AG09309 (cell line): Measurements from ENCODE around the gene SYT3.
"Not testable (repeated sequence)": the region's sequence is repeated elsewhere in the genome, so short reads cannot be mapped to it uniquely, and the experiment has no call there.

Experiments used
- DNase-seq: peaks from one replicate; pipeline ENCODE4 v3.0.0-alpha.2; 2010; ENCODE audit warnings: low read depth
- H3K4me3 ChIP-seq: 2 replicates; pipeline ENCODE4 v1.5.1; 2011; ENCODE audit warnings: mild to moderate bottlenecking, low read depth, low read length, moderate library complexity; ENCODE audit not compliant: control insufficient read depth
- CTCF ChIP-seq: IDR thresholded peaks from 2 replicates; pipeline ENCODE4 v1.5.1; 2011; ENCODE audit warnings: mild to moderate bottlenecking, low read depth, low read length, inconsistent platforms; ENCODE audit not compliant: insufficient read depth, control insufficient read depth; ENCODE audit errors: missing control alignments

The SYT3 gene

GRCh38 chr19:50580970-50581634 lies 58.6 kb downstream of the SYT3 start:
- DNase-seq = no peak

GRCh38 chr19:50580240-50580639 lies 59.4 kb downstream of the SYT3 start:
- TF ChIP-seq CTCF = no peak
- no peak for DNase-seq
- no peak overlapping the region for H3K4me3 ChIP-seq

More at GRCh38 chr19:50580970-50581634, 58.6 kb downstream of the SYT3 start:
- TF ChIP-seq CTCF = no peak
- no peak overlapping the region for H3K4me3 ChIP-seq

GRCh38 chr19:50576769-50577168 lies 62.9 kb downstream of the SYT3 start:
- H3K4me3 ChIP-seq, DNase-seq: not testable (repeated sequence)

GRCh38 chr19:50573741-50574461 lies 65.8 kb downstream of the SYT3 start:
- no peak for DNase-seq
- H3K4me3 ChIP-seq = no peak overlapping the region
- no peak for TF ChIP-seq CTCF
